ENCODE results near the gene EMSY. TPM values are rescaled to one million over a fixed set of nuclear protein-coding genes. Genes with fewer than 3 reads are reported as not detected.

The EMSY gene
- total and polyA plus RNA-seq, 4 experiments from 2014 or later, result 9.5 to 52.9 (median 34.9) TPM

GRCh38 chr11:76588455-76589325, 143.9 kb downstream of the EMSY start:
- CTCF ChIA-PET (ENCODE audit: partially characterized antibody), result interaction anchor here (0.6 to 1.4 kb wide), 2 partner anchors 13 kb away, joined by 3 read pairs; no protein-coding TSS in a partner anchor
- H3K36me3 Mint-ChIP-seq, result no peaks in the 10 kb centered on the region
- H3K36me3 ChIP-seq (ENCODE audit: insufficient read depth, low read length), result no peaks in the 10 kb centered on the region
- peak overlapping the region in 4 of 8 donors; percentile 22 to 51 (median 44) for H3K4me3 Mint-ChIP-seq
- peaks cover 25% of the 10 kb centered on the region for H3K4me1 ChIP-seq (ENCODE audit: insufficient read depth, low read length)
- H3K9me3 ChIP-seq (ENCODE audit: control insufficient read depth in 1 of 2, low read length in 2 of 2), result no peaks in the 10 kb centered on the region
- no peak overlapping the region for H3K27ac ChIP-seq (ENCODE audit: low read depth, low read length)
- peaks cover 0 to 2% (median 0%) of the 10 kb centered on the region in 8 donors for H3K9me3 Mint-ChIP-seq
- H3K4me1 Mint-ChIP-seq, result peaks cover 2 to 55% (median 11%) of the 10 kb centered on the region in 4 donors
- H3K27me3 Mint-ChIP-seq, result no peaks in the 10 kb centered on the region
- POLR2A ChIA-PET (ENCODE audit: partially characterized antibody), result interaction anchor here (0.9 kb wide), 1 partner anchor 10 kb away, joined by 3 read pairs; no protein-coding TSS in a partner anchor
- peak overlapping the region; percentile 50 to 92 (median 81) for H3K27ac Mint-ChIP-seq
- DNase-seq, result no peak
- intact Hi-C loops (cut with micrococcal nuclease), result no loop called here
- H3K4me3 ChIP-seq (ENCODE audit: low read length in 2 of 2), result no peak overlapping the region
- no peaks in the 10 kb centered on the region for H3K27me3 ChIP-seq (ENCODE audit: insufficient read depth, low read length)

DNA sequence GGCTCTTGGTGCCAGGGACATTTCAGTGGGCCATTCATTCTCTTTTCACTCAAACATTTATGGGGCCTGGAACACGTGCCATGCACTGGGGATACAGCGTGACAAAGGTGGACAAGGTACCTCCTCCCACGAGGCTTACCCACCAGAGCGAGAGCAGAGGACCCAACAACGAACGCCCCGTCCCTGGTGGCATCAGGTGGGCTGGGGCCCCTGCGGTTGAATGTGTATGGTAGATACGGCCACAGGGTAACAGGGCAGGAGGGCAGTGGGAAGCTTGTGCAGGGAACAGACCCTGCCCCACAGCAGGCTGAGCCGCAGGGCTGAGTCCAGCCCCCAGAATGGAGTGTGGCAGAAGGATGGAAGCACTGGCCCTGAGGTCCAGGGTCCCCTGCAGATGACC, 144.7 kb downstream of the EMSY start:
- H3K36me3 ChIP-seq (ENCODE audit: insufficient read depth, low read length), result no peaks in the 10 kb centered on the region
- Mint-ChIP-seq H3K9me3 (peaks cover 0 to 2% (median 0%) of the 10 kb centered on the region in 8 donors), H3K4me3 (peak overlapping the region in 2 of 8 donors; percentile 22 to 27), H3K4me1 (peaks cover 2 to 58% (median 12%) of the 10 kb centered on the region in 4 donors), H3K27ac (peak overlapping the region in 6 of 7 donors; percentile 4 to 92 (median 46)), H3K27me3 (no peaks in the 10 kb centered on the region), H3K36me3 (no peaks in the 10 kb centered on the region)
- POLR2A ChIA-PET (ENCODE audit: partially characterized antibody), result interaction anchor here (0.9 kb wide), 1 partner anchor 9 kb away, joined by 3 read pairs; no protein-coding TSS in a partner anchor
- no peaks in the 10 kb centered on the region for H3K9me3 ChIP-seq (ENCODE audit: control insufficient read depth in 1 of 2, low read length in 2 of 2)
- DNase-seq, result no peak
- H3K4me3 ChIP-seq (ENCODE audit: low read length in 2 of 2), result no peak overlapping the region
- peaks cover 25% of the 10 kb centered on the region for H3K4me1 ChIP-seq (ENCODE audit: insufficient read depth, low read length)
- CTCF ChIA-PET (ENCODE audit: partially characterized antibody), result no interaction called here
- no peak overlapping the region for H3K27ac ChIP-seq (ENCODE audit: low read depth, low read length)
- no peaks in the 10 kb centered on the region for H3K27me3 ChIP-seq (ENCODE audit: insufficient read depth, low read length)
- intact Hi-C loops (cut with micrococcal nuclease), result no loop called here

GRCh38 chr11:76589964-76590950, 145.4 kb downstream of the EMSY start:
- Histone ChIP-seq H3K27ac (ENCODE audit: low read depth, low read length) (no peak overlapping the region), H3K4me1 (ENCODE audit: insufficient read depth, low read length) (peaks cover 25% of the 10 kb centered on the region), H3K27me3 (ENCODE audit: insufficient read depth, low read length) (no peaks in the 10 kb centered on the region), H3K9me3 (ENCODE audit: control insufficient read depth in 1 of 2, low read length in 2 of 2) (no peaks in the 10 kb centered on the region), H3K36me3 (ENCODE audit: insufficient read depth, low read length) (no peaks in the 10 kb centered on the region), H3K4me3 (ENCODE audit: low read length in 2 of 2) (no peak overlapping the region)
- Mint-ChIP-seq H3K4me1 (peaks cover 3 to 66% (median 14%) of the 10 kb centered on the region in 4 donors), H3K9me3 (peaks cover 0 to 3% (median 0%) of the 10 kb centered on the region in 8 donors), H3K27me3 (no peaks in the 10 kb centered on the region), H3K27ac (peak overlapping the region; percentile 4 to 81 (median 50)), H3K4me3 (no peak overlapping the region), H3K36me3 (no peaks in the 10 kb centered on the region)
- ChIA-PET CTCF (ENCODE audit: partially characterized antibody) (no interaction called here), POLR2A (ENCODE audit: partially characterized antibody) (no interaction called here)
- no peak for DNase-seq
- intact Hi-C loops (cut with micrococcal nuclease), result no loop called here

- Histone ChIP-seq H3K4me3 (ENCODE audit: low read length in 2 of 2) (no peak overlapping the region), H3K9me3 (ENCODE audit: control insufficient read depth in 1 of 2, low read length in 2 of 2) (no peaks in the 10 kb centered on the region), H3K36me3 (ENCODE audit: insufficient read depth, low read length) (no peaks in the 10 kb centered on the region), H3K4me1 (ENCODE audit: insufficient read depth, low read length) (peaks cover 25% of the 10 kb centered on the region), H3K27ac (ENCODE audit: low read depth, low read length) (no peak overlapping the region), H3K27me3 (ENCODE audit: insufficient read depth, low read length) (no peaks in the 10 kb centered on the region)
- POLR2A ChIA-PET (ENCODE audit: partially characterized antibody), result no interaction called here
- Mint-ChIP-seq H3K4me1 (peaks cover 3 to 69% (median 14%) of the 10 kb centered on the region in 4 donors), H3K36me3 (no peaks in the 10 kb centered on the region), H3K9me3 (peaks cover 0 to 3% (median 0%) of the 10 kb centered on the region in 8 donors), H3K4me3 (no peak overlapping the region), H3K27ac (no peak overlapping the region), H3K27me3 (no peaks in the 10 kb centered on the region)
- CTCF ChIA-PET (ENCODE audit: partially characterized antibody), result no interaction called here
- intact Hi-C loops (cut with micrococcal nuclease), result no loop called here
- no peak for DNase-seq
Measured at GRCh38 chr11:76591416-76591815, 146.6 kb downstream of the EMSY start.

DNA sequence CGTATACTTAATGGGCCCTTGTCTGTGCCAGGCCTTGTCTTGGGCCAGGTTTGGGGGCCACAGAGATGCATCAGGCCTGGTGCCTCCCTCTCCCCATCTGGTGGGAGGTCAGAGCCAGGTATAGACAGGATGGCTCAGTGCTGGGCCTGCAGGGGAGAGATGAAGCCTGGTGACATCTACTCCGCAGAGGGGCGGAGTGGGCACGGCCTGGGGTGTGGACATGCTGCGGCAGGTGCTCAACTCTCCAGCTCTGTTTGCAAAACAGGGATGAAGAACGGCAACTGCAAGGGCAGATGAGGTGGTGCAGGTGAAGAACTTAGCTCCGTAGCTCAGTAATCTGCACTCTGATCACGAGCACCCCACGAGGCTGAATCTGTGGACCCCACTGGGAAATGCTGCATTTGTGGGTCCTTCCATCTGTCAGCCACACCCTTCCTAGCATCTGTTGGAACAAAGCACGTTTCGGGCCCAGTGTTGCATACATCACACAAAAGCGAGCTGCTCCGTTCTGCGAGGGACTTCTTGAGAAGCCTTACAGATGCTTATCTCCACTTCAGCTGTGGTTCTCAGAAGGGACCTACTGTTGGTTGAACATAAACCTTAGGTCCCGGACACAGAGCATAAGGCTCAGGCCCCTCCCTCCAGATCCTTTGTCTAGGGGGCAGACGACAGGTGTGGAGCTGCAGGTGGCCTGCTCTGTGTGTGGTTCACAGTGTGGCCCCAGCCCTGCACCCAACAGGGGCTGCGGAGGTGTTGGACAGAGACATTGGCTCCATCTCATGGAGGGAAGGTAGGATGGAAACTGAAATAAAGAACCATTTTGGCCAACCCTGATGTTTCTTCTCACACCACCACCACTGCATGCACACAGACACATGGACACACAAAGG, 147.5 kb downstream of the EMSY start:
- Mint-ChIP-seq H3K9me3 (peaks cover 0 to 3% (median 0%) of the 10 kb centered on the region in 8 donors), H3K4me3 (no peak overlapping the region), H3K36me3 (no peaks in the 10 kb centered on the region), H3K4me1 (peaks cover 3 to 69% (median 14%) of the 10 kb centered on the region in 4 donors), H3K27ac (peak overlapping the region in 1 of 7 donors; percentile 14), H3K27me3 (no peaks in the 10 kb centered on the region)
- H3K27ac ChIP-seq (ENCODE audit: low read depth, low read length), result no peak overlapping the region
- H3K36me3 ChIP-seq (ENCODE audit: insufficient read depth, low read length), result no peaks in the 10 kb centered on the region
- H3K4me3 ChIP-seq (ENCODE audit: low read length in 2 of 2), result no peak overlapping the region
- POLR2A ChIA-PET (ENCODE audit: partially characterized antibody), result no interaction called here
- peaks cover 25% of the 10 kb centered on the region for H3K4me1 ChIP-seq (ENCODE audit: insufficient read depth, low read length)
- CTCF ChIA-PET (ENCODE audit: partially characterized antibody), result no interaction called here
- no peaks in the 10 kb centered on the region for H3K9me3 ChIP-seq (ENCODE audit: control insufficient read depth in 1 of 2, low read length in 2 of 2)
- intact Hi-C loops (cut with micrococcal nuclease), result no loop called here
- DNase-seq, result no peak
- no peaks in the 10 kb centered on the region for H3K27me3 ChIP-seq (ENCODE audit: insufficient read depth, low read length)

- POLR2A ChIA-PET (ENCODE audit: partially characterized antibody), result no interaction called here
- intact Hi-C loops (cut with micrococcal nuclease), result no loop called here
- Histone ChIP-seq H3K4me3 (ENCODE audit: low read length in 2 of 2) (no peak overlapping the region), H3K27ac (ENCODE audit: low read depth, low read length) (no peak overlapping the region), H3K4me1 (ENCODE audit: insufficient read depth, low read length) (peaks cover 19% of the 10 kb centered on the region), H3K9me3 (ENCODE audit: control insufficient read depth in 1 of 2, low read length in 2 of 2) (no peaks in the 10 kb centered on the region), H3K27me3 (ENCODE audit: insufficient read depth, low read length) (no peaks in the 10 kb centered on the region), H3K36me3 (ENCODE audit: insufficient read depth, low read length) (no peaks in the 10 kb centered on the region)
- no peak for DNase-seq
- H3K36me3 Mint-ChIP-seq, result no peaks in the 10 kb centered on the region
- H3K27me3 Mint-ChIP-seq, result no peaks in the 10 kb centered on the region
- CTCF ChIA-PET (ENCODE audit: partially characterized antibody), result no interaction called here
- H3K4me3 Mint-ChIP-seq, result no peak overlapping the region
- peak overlapping the region in 1 of 7 donors; percentile 60 for H3K27ac Mint-ChIP-seq
- peaks cover 3 to 63% (median 13%) of the 10 kb centered on the region in 4 donors for H3K4me1 Mint-ChIP-seq
- H3K9me3 Mint-ChIP-seq, result peaks cover 0 to 3% (median 0%) of the 10 kb centered on the region in 8 donors
Measured at GRCh38 chr11:76592961-76593360, 148.1 kb downstream of the EMSY start.

Data from CD4-positive, alpha-beta memory T cell (primary cell).